Measurements from ENCODE around the gene BEST2.

Gene BEST2

DNA sequence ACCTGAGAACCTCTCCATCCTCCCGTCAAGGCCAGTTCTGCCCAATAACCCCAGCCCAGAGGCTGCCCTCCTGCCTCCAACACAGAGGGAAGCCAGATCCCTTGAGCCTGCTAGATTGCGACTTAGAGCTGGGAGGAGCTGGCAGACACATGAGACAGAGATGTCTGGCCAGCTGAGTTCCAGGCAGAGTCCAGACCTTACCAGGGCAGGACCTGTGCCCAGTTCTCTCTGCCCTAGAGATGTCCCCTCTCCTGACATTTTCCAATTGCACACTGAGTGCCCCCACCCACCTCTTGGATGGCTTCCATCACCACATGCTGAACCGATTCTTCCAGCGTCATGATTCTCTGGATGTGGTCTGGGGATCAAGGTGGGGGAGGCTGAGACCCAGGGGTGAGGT, 20.7 kb downstream of the BEST2 start:
- no peak for DNase-seq

DNA sequence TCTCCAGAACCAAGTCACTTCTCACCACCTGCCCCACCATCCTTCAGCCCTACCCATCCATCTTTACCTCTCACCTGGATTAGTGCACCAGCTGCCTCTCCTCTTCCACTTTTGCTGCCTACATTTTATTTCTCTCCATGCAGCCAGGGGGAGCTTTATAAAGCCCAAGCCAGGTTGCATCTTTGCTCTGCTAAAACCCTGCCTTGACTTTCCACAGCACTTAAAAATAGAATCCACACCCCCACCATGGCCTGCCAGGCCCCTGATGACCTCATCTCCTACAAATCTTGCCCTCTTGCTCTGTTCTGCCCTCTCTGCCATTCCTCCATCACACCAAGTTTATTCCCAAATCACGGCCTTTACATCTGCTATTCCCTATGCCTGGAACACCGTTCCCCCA, 22.0 kb downstream of the BEST2 start:
- DNase-seq: no peak

DNA sequence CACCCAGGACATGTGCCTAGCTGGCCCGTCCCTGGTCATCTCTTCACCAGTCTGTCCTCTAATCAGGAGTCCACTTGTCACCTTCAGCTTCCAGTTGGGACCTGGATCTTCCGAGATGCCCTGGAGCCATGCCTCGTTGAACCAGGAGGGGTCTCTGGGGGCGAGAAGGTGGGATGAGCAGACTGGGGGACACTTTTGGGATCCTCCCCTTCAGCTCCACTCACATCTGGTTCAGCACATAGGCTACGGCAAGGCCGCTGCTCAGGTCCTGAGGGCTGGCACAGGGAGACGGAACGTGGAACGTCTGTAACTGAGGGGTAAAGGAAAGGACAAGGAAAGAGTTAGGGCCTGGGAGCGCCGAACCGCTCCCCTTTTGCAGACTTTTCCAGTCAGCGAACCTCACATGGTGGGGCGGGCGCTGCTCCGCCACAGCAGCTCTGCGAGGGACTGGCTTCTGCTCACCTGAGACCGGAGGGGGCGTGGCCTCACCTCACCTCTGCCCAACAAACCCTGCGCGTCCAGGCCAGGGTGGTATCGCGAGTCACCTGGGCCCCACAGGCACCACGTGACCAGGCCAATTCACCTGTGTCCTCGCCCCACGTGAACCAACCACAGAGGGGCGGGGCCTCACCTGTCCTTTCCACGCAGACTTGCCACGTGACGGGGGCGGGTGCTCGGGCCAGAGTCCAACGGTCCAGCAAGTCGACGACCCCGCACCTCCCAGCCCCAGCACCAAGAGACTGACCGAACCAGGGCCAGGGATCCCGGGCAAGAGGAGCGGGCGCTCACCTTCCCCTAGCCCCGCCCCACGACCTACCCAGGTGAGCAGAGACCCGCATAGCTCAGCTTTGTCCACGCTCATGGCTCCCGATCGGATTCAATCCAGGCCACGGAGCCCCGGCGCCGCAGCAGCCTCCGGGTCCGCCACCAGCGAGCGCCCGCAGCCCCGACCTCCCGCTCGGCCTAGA, 23.3 kb downstream of the BEST2 start, which contains the start of gene HOOK2:
Gene HOOK2 (minus strand): TSS at position 965 of the 968 bp plus-strand sequence. CDS start 103 bp downstream, at position 862.
- peak; percentile 72 for DNase-seq

DNA sequence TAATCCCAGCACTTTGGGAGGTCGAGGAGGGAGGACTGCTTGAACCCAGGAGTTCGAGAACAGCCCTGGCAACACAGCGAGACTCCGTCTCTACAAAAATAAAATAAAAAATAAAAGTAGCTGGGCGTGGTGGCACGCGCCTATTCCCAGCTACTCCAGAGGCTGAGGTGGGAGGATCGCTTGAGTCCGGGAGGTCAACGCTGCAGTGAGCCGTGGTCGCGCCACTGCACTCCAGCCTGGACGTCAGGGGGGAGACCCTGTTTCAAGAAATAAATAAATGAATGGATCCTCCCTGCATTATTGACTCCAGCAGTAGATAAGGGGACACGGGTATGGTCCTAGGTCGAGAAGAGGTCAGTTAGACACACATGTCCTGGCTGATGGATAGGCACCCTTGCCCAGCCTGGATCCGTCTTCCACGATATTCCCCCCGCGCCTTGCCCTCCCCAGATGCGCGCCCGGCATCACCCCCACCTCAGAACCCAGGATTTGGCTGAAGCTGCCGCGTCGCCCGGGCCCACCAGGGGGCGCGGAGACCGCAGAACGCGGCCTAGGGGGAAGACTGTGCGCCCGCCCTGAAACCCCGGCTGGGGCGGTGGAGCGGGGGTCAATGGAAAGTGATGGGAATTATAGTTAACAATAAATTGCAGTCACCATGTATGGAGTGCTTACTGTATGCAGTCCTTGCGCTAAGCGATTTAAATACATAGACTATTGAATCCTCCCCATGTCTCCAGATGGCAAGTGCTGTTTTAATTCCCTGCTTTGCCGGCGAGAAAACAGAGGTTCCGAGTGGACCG, 25.8 kb downstream of the BEST2 start:
- DNase-seq: peak; percentile 89

DNA sequence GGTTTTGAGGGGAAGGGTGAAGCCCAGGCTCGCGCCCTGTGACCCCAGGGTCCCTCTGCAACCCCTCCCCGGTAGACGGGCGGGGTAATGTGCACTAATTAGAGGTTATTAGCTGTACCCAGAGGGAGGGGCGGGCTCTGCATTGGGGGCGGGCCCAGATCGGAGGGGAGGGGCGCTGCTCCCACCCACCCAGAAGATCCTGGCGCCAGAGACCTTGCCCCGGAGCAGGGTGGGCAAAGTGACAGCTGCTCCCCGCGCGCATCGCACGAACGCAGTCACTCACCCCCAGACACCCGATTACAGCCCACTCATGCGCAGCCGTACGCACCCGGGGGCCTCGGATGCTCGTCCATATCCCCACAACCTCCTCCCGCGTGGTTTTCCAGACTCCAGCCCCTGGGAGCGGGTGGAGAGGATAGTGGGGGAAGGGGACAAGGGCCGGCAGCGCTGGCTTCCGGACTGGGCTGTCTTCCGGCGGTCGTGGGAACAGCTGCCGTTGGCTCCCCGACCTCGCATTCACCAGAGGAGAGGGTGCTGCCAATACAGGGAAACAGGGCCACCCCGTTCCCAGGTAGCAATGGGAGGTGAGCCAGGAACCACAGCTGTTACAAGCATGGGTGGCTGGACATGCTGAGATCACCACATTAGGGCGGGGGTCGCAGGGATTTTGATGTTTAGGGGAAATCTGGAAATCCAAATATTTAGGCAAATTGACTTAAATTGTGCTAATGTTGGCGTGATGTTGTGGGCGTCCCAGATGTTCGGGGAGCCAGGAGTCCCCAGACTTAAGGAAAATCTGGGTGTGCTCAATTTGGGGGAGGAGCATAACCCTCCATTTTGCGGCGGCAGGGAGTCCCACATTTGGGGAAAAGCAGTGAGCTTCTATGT, 26.7 kb downstream of the BEST2 start:
- peak; percentile 90 for DNase-seq

DNA sequence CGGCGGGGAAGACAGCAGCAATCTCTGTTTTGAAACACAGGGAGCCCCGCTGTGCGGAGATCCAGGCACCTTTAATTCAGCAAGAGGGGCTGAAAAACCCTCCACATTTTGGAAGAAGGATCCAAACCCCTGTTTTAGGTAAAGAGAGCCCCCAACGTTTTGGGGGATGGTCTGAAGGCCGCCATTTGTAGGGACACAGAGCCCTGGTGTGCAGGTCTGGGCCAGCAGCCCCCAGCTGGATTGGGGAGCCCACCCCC, 27.2 kb downstream of the BEST2 start:
- no peak for DNase-seq

DNA sequence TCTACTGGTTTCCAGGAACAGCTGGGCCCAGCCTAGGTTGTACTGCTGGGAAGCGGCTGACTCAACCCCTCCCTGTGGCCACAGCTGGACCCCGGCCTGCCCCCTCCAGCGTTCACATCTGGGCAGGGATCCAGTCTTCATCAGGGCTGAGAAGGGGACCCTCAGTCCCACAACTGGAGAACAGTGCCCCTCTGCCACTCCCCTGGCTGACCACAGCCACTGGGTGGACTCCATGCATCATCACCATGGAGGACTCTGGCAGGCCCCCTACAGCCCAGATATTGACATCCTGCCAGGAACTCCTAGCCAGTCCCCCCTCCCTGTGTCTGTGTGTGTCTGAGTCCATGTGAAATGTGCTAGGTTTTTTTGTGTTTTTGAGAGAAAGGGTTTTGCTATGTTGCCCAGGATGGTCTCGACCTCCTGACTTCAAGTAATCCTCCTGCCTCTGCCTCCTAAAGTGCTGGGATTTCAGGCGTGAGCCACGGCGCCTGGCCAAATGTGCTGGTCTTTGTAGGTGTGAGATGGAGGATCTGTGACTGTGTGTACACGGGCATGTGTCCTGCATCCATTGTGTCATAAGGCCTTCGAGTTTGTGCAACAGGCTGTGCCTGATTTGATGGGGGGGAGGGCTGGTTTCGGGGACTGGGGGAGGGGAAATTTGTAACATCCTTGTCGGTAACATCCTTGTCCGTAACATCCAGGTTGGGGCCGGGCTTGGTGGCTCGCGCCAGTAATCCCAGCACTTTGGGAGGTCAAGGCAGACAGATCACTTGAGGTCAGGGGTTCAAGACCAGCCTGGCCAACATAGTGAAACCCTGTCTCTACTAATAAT, 27.8 kb downstream of the BEST2 start:
- peak; percentile 92 for DNase-seq

DNA sequence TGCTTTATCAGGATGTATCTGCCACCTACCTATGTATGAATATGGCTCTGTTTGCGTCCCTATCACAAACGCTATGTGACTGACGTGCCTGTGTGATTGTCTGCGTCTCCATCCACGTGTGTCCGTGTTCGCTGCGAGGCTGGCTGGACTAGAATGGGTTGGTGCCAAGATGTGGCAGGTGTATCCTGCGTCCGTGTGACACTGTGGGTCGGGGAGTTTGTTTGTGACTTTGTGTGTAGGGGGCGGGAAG, 30.5 kb downstream of the BEST2 start:
- no peak for DNase-seq

DNA sequence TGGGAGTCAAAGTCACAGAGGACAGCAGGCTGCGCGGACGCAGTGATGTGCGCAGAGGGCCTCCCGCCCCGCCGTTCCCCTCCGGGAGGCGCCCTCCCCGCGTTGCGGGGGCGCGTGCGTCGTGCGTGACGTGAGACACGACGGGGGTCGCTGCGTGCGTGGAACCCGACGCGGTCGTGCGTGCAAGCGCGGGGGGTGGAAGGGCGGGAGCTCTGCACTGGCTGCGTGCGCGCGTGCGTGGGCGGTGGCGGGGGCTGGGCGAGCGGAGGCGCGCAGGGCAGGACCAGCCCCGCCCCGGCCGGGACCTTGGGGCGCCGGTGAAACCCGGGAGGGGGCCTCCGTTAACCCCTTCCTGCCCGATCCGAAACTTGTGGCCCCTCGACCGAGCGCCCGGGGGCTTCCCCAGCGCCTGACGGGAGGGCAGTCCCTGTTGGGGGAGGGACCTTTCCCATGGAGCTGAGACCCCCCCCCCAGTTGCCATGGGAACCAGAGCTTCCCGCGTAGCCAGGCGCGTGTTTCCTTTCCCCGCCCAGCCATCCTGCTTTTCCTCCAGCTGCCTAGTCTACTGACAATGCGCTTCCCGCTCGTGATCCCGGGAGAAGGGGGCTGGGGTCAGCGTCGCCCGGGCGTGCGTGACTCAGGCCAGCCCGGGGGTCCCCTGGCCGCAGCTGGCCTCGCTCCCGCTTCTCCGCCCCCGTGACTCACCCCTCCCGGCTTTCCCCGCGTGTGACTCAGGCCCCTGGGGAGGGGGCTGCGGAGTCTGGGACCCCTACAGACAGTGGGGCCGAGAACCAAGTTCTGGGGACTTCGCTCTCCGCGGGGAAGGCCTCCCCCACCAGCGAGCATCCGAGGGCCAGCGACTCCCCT, 31.1 kb downstream of the BEST2 start:
- DNase-seq: peak; percentile 93

DNA sequence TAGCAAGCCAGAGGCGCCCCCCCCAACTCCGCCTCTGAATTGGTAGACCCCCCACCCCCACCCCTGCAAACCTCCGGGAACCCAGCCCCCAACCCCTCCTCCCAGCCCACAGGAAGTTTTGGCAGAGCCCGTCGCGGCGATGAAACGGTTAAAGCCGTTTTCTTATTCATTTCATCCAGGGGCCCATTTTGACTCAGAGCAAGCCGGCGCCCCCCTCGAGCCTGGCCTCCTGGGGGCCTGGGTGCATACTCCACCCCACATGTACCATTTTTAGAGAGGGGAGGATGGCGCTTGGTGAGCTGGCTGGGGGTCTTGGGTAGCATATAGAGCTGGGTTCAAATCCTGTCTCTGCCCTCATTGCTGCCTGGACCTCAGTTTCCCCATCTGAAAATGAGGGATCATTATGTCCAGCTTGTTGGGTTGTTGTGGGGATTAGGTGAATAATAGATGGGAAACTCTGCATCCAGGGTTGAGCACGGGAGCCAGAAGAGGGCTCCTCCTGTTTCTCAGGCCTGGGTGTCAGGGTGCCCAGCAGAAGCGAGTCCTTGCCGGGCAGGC, 31.8 kb downstream of the BEST2 start:
- no peak for DNase-seq

DNA sequence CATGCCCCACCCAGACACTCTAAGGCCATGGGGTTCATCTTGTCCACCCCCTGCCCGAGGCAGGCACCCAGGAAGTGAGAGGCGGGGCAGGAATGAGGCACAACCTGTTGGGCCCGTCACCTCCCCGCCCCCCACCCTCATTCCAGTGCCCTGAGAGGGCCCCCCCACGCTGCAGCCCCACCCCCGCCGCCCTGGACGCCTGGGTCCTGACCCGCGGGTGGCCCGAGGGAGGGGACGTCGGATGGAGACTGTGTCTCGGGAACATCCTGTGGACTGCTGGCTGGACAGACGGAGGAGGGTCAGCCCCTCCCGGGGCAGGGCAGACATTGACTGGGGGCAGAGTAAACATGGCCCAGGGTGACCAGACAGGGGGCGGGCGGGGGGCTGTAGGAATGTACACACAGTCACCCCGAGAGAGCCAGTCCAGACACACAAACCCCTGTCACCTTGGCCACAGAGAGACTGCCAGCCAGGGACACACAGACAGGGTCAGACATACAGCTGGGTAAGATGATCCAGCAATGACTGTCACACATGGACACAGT, 32.3 kb downstream of the BEST2 start:
- DNase-seq: no peak

DNA sequence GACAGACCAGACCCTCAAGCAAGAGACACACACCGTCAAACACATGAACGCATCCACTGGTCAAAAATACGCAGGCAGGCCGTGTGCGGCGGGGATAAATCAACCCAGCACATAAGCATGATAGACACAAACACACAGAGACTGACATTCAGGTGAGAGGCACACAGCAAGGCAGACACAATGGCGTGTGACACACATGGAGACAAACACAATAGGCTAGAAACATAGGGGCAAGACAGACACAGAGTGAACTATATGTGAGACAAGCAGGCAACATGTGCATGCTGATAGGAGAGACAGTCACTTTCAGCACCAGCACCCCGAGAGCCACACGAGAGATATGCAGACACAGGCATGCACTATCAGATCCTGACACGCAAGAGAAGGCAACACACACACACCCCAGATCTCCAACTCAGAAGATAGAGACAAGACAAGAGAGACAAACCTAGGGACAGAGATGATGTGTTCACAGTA, 32.8 kb downstream of the BEST2 start:
- DNase-seq: no peak

DNA sequence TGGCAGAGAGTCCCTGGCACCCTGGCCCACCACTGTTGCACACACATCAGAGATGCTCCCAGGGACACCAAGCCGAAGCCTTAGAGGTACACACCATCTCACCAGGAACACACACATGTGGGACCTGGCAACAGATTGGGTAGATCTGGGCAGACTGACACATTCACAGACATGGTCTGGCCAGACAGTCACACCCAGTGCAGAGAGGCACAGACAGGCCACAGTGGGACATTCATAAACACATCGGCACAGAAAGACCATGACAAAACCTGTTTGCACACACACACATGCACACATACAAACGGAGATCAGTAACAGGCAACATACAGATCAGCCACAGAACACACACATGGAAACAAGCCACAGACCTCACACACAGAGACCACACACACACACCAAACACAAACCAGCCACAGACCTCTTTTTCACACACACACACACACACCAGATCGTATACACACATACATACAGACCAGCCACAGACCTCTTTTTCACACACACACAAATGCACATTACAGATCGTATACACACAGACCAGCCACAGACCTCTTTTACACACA, 33.4 kb downstream of the BEST2 start:
- DNase-seq: no peak

DNA sequence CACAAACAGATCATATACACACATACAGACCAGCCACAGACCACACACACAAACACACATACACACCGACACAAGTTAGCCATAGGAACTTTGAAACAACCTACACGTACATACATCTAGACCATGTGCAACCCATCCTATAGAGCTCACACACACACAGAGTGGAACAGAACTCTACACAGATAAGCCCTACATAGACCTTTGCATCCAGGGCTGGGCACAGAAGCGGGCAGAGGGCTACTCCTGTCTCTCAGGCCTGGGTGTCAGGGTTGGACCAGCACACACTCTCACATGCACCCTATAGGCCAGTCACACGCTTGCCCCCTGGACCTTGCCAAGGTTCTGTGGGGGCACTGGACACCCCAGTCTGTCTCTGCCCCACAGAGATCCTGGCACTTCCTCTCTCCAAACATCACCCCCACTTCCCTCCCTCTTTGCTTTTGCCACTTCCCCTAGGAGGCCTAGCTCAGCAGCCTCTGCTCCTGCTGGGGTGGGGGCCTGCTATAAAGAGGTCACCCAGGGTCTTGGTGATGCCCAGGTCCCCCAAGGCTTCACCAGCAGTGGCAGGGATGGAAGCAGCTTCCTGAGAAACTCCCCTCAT, 33.9 kb downstream of the BEST2 start:
- DNase-seq: no peak

DNA sequence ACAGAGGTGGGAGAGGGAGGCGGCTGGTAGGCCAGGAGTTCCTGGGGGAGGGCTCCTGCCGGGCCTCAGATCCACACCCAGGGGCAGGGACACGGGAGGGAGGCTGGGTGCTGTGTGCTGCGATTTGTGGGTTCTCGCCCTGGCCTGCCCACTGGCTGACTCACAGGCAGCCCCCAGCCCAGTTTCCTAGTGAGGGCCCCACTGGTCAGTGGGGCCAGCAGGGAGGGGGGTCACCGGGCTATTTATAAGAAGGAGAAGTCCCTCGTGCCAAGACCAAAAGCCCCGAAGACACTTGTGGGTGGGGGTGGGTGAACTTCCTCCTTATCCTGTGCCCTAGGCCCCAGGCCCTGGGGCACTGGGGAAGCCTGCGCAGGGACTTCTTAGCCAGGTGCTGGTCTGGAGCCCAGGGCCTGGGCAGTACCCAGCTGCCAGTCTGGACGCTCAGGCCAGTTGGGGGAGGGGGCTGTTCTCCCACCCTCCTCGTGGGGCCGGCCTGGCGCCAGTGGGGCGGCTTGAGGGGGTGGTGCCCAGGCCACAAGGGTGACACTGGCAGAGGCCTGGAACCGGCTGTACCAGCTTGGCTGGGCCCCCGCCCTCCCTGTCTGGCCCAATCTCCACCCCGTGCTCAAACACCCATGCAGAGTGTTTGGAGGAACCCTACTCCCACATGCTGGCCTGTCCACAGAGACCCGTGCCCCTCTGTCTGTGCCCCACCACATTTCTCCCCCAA, 34.7 kb downstream of the BEST2 start:
- DNase-seq: no peak

DNA sequence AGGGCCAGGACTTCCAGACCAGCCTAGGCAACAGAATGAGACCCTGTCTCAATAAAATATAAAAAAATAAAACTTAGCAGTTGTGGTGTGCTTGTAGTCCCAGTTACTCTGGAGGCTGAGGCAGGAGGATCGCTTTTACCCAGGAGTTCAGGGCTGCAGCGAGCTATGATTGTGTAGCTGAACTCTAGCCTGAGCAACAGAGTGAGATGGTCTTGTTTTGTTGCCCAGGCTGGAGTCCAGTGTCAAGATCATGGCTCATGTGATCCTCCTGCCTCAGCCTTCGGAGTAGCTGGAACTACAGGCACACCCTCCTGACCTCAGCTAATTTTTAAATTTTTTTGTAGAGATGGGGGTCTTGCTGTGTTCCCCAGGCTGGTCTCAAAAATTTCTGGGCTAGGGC, 35.4 kb downstream of the BEST2 start:
- DNase-seq: no peak

DNA sequence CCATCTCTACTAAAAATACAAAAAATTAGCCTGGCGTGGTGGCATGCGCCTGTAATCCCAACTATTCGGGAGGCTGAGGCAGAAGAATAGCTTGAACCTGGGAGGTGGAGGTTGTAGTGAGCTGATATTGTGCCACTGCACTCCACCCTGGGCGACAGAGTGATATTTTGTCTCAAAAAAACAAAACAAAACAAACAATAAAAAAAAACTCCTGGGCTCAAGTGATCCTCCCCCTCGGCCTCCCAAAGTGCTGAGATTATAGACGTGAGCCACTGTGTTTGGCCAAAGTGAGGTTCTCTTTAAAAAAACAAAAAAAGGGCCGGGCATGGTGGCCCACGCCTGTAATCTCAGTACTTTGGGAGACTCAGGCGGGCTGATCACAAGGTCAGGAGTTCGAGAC, 35.9 kb downstream of the BEST2 start:
- DNase-seq: no peak

DNA sequence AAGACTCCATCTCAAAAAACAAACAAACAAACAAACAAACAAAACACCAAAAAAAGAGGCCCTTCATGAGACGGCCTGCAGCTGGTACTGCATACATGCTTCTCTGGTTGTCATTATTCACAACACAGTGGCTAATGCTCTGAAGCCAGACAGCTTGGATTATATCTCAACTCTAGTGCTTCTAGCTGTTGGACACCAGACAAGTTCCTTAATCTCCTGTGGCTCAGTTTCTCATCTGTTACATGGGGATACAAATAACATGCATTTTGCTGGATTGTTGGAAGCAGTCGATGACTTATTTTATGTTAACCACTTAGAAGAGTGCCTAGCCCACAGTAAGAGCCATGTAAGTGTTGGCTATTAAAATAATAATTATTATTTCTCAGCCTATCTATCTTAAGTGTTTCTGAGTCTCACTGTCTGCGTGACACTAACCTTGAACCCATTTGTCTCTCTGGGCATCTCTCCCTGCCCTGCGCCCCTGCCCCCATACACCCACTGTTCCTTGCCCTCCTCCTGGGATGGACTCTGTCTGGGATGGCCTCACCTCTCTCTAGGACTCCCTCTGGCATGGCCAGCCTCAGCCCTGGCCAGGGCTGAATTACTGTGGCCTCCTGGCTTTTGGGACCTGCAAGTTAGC, 36.6 kb downstream of the BEST2 start:
- DNase-seq: no peak

DNA sequence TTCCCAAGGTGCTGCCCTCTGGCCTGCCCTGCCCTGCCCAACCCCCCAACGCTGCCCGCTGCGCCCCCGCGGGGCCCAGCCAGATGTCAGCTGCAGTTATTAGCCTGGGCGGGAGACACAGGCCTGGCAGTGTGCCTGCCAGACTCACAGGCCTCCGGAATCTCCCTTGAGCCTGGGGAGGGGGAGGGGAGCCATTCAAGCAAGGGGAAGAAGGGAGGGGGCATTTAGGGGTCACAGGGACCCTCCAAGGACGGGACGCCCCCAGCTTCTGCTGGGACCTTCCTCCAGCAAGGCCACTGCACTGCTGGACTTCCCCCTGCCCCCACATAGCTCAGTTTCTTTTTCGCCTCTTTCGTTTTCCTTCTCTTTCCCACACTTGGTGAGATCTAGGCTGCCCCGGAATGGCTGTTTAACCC, 37.1 kb downstream of the BEST2 start:
- peak; percentile 86 for DNase-seq

All from left hindlimb (tissue), 1 donor.